Esophagus squamous epithelium (tissue), 4 donors: ENCODE measurements around the gene HNRNPDL.
"Not testable (repeated sequence)": the region's sequence is repeated elsewhere in the genome, so short reads cannot be mapped to it uniquely, and the experiment has no call there.

Experiments
- POLR2A ChIP-seq, 4 donors: fragments of 450-650 bp; IDR thresholded peaks; one replicate each; pipeline ENCODE4 v1.6.1; 2017; ENCODE audit warnings: antibody characterized with exemption in 4 of 4, mild to moderate bottlenecking in 4 of 4, moderate library complexity in 3 of 4
- TF ChIP-seq, protein P1 (sequence below), 6 experiments: fragments of 450-650 bp in 4 of 6; fragments of 200-600 bp in 2 of 6; sonication (generic) in 2 of 6; IDR thresholded peaks; one replicate each; pipeline ENCODE4 v1.5.1; 2016 to 2019; ENCODE audit warnings: antibody characterized with exemption in 6 of 6, mild to moderate bottlenecking in 4 of 6, moderate library complexity in 4 of 6

- TF ChIP-seq, protein P1, sequence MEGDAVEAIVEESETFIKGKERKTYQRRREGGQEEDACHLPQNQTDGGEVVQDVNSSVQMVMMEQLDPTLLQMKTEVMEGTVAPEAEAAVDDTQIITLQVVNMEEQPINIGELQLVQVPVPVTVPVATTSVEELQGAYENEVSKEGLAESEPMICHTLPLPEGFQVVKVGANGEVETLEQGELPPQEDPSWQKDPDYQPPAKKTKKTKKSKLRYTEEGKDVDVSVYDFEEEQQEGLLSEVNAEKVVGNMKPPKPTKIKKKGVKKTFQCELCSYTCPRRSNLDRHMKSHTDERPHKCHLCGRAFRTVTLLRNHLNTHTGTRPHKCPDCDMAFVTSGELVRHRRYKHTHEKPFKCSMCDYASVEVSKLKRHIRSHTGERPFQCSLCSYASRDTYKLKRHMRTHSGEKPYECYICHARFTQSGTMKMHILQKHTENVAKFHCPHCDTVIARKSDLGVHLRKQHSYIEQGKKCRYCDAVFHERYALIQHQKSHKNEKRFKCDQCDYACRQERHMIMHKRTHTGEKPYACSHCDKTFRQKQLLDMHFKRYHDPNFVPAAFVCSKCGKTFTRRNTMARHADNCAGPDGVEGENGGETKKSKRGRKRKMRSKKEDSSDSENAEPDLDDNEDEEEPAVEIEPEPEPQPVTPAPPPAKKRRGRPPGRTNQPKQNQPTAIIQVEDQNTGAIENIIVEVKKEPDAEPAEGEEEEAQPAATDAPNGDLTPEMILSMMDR (IDR thresholded peaks at IDR 0.05) = not testable (repeated sequence)
- TF ChIP-seq POLR2A (IDR thresholded peaks at IDR 0.05) = not testable (repeated sequence)
These were observed 15.2 kb downstream of the HNRNPDL start for GRCh38 chr4:82415061-82415460.
